Activated T-cell treated with anti-CD3 and anti-CD28 coated beads for 1 hour (primary cell): Measurements from ENCODE around the gene OR52A5.
A peak's percentile ranks its signal among the peaks of the same experiment; 100 is the strongest.
"Not testable (repeated sequence)": the region's sequence is repeated elsewhere in the genome, so short reads cannot be mapped to it uniquely, and the experiment has no call there.

Experiments
- DNase-seq: peaks from one replicate; pipeline ENCODE4 v3.0.0-alpha.2; 2020; ENCODE audit warnings: low read depth

OR52A5 gene

GRCh38 chr11:5137996-5138395 is at the start of gene OR52A5:
Gene OR52A5, minus strand, starts transcription at chr11:5138356. Its CDS starts 5,714 bp downstream, at chr11:5132642.
- no peak for DNase-seq

GRCh38 chr11:5178046-5178837 is 40.1 kb upstream of the OR52A5 start:
- no peak for DNase-seq

DNA sequence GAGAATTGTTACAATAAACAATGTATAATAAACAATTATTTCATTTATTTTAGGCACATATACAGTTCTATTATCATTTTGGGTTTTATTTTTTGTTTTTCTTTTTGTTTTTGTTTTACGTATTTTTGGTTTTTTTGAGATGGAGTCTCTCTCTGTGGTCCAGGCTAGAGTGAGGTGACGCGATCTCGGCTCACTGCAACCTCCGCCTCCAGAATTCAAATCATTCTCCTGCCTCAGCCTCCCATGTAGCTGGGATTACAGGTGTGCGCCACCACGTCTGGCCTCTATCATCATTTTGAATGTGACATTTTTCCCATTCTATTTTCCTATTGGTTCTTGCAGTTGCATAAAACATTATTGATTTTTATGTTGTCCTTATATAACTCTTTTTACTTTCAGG is 36.8 kb upstream of the OR52A5 start:
- DNase-seq, result no peak

- DNase-seq, result no peak
Measured at GRCh38 chr11:5171856-5172255, 33.7 kb upstream of the OR52A5 start.

GRCh38 chr11:5165898-5166297 is 27.7 kb upstream of the OR52A5 start:
- DNase-seq, result not testable (repeated sequence)

DNA sequence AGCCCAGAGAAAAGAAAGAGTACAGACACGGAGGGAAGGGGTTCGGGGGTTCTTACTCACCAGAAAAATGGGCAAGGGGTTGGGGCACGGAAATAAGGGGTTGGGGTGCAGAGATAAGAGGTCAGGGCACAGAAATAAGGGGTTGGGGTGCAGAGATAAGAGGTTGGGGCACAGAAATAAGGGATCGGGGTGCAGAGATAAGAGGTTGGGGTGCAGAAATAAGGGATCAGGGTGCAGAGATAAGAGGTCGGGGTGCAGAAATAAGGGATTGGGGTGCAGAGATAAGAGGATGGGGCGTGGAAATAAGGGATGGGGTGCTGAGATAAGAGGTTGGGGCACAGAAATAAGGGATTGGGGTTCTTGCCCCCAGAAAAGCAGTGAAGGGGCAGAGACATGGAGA is 26.7 kb upstream of the OR52A5 start:
- not testable (repeated sequence) for DNase-seq

- DNase-seq, result not testable (repeated sequence)
Measured at GRCh38 chr11:5161045-5161444, 22.9 kb upstream of the OR52A5 start.

DNA sequence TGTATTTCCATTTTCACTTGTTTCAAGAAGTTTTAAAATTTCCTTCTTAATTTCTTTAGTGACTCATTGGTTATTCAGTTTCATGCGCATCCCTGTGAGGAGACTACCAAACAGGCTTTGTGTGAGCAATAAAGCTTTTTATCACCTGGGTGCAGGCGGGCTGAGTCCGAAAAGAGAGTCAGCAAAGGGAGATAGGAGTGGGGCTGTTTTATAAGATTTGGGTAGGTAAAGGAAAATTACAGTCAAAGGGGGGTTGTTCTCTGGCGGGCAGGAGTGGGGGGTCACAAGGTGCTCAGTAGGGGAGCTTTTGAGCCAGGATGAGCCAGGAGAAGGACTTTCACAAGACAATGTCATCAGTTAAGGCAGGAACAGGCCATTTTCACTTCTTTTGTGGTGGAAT is 22.1 kb upstream of the OR52A5 start:
- DNase-seq, result not testable (repeated sequence)

GRCh38 chr11:5159806-5160205 is 21.6 kb upstream of the OR52A5 start:
- DNase-seq, result no peak

- DNase-seq, result no peak
Measured at GRCh38 chr11:5154657-5155056, 16.5 kb upstream of the OR52A5 start, which contains the start of gene OR52A1. Gene OR52A1, minus strand, starts transcription at chr11:5154757. Its CDS starts 2,388 bp downstream, at chr11:5152369.

DNA sequence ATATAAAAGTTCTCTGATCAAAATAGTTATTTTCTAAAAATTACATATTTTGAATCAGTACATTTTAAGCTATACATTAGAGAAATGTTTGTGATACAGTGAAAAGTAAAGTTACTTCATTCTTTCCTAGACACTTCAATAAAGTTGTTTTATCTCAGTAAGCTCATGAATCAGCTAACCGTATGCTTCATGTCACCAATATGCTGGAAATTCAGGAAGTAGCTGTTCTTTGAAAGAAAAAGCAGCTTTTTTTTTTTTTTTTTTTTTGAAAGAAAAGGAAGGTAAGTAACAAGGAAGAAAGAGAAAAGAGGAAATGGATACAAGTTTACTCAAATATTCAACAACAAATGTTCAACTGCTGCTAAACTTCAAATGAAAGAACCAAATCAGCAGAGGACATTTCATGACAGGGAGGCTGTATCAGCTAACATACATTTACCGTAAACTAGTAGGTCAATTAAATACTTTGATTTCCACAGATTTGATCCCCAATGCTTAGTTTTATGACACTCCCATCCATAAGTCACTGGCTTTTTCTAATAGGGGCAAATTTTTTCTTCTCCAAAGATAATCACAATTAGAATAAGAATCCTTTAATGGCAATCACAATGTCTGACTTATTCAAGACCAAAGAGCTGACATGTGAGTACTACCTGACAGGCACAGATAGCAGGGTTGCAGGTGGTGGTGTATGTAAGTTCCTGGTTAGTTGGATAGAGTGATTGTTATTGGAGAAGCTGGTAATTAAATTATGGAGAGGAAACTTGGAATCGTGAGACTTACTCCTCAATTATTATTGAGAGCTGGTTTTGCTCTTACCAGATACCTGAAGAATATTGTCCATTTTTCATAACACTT is 15.6 kb upstream of the OR52A5 start:
- DNase-seq, result no peak

- no peak for DNase-seq
Measured at GRCh38 chr11:5151713-5152153, 13.6 kb upstream of the OR52A5 start.

DNA sequence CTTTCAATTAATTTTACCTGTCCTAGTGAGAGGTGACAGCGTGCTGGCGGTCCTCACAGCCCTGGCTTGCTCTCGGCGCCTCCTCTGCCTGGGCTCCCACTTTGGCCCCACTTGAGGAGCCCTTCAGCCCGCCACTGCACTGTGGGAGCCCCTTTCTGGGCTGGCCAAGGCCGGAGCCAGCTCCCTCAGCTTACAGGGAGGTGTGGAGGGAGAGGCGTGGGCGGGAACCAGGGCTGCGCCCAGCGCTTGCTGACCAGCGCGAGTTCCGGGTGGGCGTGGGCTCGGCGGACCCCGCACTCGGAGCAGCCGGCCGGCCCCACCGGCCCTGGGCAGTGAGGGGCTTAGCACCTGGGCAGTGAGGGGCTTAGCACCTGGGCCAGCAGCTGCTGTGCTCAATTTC is 6.0 kb upstream of the OR52A5 start:
- DNase-seq, result not testable (repeated sequence)

DNA sequence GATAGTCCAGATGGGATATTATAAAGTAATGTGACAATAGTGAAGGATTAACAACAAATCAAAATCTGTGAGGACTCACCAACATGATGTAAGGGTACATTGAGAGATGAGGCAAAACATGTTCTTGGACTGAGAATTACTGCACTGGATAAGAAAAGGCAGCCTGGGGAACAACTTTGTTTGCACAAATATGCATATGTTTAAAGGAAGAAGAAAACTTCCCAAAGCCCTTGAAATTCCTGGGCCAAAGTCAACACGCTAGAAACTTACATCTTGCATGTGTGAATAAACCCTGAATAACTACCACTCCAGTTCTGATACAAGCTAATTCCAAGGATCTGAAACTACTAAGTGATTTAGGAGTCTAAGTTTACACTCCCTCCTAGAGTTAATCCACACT is 1.1 kb downstream of the OR52A5 start:
- no peak for DNase-seq

GRCh38 chr11:5136261-5136660 is 1.9 kb downstream of the OR52A5 start:
- no peak for DNase-seq

DNA sequence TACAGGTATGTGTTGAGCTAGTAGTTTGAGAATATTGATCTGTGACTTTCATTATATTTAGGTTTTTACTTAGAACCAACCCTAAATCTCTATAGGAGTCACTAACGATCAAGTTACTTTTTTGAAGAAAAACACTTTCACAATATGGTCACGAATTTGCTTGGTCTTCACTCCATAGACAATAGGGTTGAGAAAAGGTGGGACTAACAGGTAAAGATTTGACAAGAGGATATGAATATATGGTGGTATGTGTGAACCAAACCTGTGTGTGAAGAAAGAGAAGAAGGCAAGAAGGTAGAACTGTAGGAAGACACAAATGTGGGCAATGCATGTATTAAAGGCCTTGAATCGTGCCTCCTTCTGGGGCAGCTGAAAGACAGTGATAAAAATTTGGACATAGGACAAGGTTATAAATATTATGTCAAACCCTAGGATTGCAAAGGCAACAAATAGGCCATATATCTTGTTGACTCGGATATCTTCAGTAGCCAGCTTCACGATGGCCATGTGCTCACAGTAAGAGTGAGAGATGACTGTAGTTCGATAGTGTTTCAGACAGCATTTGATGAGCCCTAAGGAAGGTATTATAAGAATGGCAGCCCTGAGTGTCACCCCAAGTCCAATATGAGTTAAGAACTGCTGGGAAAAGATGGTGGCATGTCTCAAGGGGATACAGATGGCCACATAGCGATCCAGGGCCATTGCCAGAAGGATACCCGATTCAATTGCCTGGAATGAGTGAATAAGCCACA is 6.4 kb downstream of the OR52A5 start:
- no peak for DNase-seq

- DNase-seq, result no peak
Measured at GRCh38 chr11:5129457-5129877, 8.7 kb downstream of the OR52A5 start.

DNA sequence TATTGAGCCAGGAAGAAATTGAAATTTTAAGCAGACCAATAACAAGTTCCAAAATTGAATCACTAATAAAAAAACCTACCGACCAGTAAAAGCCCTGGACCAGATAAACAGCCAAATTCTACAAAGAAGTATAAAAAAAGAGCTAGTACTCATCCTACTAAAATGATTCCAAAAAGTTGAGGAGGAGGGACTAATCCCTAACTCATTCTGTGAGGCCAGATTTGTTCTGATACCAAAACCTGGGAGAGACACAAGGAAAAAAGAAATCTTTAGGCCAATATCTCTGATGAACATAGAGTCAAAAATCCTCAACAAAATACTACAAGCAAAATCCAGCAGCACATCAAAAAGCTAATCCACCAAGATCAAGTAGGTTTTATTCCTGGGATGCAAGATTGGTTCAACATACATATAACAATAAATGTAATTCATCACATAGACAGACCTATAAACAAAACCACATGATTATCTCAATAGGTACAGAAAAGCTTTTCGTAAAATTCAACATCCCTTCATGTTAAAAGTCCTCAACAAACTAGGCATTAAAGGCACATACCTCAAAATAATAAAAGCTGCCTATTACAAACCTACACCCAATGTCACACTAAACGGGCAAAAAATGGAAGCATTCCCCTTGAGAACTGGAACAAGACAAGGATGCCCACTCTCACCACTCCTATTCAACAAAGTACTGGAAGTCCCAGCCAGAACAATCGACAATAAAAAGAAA is 13.1 kb downstream of the OR52A5 start:
- no peak for DNase-seq

DNA sequence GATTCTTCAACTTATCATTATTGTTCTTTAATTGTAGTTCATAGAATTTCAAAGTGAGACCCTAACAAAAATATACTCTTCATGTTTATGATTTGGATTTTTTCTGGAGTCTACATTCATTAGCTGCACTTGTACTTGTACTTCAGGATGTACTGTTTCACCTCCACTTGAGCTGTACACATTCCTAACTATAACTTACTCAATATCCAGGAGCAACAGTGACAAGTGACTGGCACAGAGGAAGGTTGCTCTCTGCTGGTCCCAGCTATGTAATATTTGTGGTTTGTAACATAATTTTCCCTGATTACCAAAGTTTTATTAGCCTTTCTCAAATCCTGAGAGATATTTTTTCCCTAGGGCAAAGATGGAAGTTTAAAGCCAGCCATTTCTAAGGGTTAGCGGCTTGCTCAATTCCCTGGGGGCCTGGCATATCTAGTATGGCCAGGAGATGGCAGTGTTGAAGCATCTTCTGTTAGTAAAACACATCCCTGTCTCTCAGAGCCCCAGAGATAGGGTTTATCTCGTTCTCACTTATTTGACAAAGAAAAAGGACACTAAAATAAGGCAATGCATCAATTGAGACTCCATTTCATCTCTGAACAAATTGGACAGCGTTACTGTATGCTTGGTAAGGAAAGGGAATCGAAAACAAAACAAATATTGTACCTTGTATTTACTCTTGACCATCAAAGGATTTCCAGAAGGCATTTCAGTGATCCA is 14.2 kb downstream of the OR52A5 start:
- DNase-seq, result peak; percentile 1

DNA sequence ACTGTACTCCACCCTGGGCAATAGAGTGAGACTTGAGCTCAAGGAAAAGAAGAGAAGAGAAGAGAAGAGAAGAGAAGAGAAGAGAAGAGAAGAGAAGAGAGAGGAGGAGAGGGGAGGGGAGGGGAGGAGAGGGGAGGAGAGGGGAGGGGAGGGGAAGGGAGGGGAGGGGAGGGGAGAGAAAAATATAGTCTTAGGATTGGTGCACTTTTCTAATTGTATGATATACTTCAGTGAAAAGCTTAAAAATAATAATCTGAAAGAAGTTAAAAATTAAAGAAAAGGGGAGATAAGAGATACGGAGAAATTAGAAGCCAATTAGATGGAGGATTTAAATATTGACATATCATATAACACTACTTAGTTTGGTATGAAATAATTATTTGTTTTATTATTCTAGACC is 19.3 kb downstream of the OR52A5 start:
- DNase-seq, result no peak

- no peak for DNase-seq
Measured at GRCh38 chr11:5117588-5117987, 20.6 kb downstream of the OR52A5 start.
